ENCODE data around the gene SCYL3.
"Not testable (repeated sequence)": the region's sequence is repeated elsewhere in the genome, so short reads cannot be mapped to it uniquely, and the experiment has no call there.

Gene SCYL3

DNA sequence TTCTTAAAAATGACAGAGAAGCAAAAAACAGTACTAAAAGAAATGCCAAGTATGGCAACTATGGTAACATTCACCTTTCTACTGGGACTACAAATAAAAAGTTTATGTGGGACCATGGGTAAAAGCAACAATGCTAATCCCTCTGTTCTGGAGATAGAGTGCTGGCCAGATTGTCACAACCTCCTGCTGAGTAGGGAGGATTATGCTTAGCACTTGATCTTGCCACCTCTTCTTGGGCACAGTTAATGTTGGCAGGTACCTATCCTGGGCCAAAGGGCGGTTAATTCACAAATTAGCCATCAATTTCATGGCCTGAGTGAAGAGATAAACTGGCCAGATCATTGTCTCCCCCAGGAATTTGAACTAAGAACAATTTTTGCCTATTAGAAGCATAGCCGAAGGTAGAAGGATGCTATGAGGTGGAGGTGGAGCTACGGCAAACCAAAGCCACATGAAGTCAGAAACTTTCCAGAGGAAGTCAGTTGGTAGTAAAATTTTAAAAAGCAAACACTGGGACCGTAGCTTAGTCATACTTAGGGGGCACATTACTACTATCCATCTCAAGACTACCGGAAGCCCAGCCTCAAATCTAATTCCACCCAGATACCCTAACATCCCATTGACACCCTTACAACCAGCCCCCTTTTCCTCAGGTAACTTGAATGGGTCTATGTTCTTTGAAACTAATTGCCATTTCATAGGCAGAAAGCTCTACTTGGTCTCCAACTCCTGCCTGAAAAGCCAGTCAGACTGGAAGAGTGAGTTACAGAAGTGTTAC, 2.7 kb downstream of the SCYL3 start:
- no peak for TF ChIP-seq POLR2A (IDR thresholded peaks at IDR 0.05; ENCODE audit: low read length)
- no peak for TF ChIP-seq GATA1 (IDR thresholded peaks at IDR 0.05; ENCODE audit: low read depth, low read length)
- DNase-seq, result no peak

DNA sequence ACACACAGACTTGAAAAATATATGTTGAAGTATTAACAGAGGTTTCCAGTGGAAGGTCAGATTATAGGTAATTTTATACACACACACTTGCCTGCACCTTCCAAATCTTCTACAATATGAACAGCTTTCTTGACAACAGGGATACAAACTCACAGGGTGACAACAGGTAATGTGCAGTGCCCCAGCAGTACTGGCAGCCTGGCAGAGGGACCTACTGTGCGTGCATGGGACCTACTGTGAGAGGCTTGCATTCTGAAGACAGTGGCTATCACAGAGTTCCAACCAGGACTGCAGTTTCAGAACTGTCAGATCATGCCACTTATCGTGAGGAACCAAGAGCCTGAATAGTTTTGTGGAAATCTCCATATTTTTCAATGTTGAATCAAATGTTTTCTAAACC, 3.8 kb downstream of the SCYL3 start:
- no peak for TF ChIP-seq POLR2A (IDR thresholded peaks at IDR 0.05; ENCODE audit: low read length)
- TF ChIP-seq GATA1 (IDR thresholded peaks at IDR 0.05; ENCODE audit: low read depth, low read length), result no peak
- no peak for DNase-seq

DNA sequence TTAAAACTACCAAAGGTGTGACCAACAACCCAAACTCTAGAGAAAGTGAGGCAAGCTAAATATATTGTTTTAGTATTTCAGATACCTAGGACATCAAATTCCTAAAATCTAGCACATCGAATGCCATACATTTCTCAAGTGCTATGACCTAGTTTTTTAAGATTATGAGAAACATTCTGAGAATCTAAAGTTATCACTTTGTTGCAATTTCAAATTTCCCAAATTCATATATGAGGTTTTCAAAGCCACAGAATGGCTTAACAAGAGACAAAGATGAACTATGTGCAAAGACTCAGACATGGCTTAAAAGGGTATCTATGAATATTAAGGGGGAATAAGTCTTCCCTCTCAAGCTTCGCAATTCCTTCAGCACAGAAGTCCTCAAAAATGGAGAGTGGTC, 6.8 kb downstream of the SCYL3 start:
- DNase-seq, result no peak
- TF ChIP-seq GATA1 (IDR thresholded peaks at IDR 0.05; ENCODE audit: low read depth, low read length) (no peak), POLR2A (IDR thresholded peaks at IDR 0.05; ENCODE audit: low read length) (no peak)

DNA sequence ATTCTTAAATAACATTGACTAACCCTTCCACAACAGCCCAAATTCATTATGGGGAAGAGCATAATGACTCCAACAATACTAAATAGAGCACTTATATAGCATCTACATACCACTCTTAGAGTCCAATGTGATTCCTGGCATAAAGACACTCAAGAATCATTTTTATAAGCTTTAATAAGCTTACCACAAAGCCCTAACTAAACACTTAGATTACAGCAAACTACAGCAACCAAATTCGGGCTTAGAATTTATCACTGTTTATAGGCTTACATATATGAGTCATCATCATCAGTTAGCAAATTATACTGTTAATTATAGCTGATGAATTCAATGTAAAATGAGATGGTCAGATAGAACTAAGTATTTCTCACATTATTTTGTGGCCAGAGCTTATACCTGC, 7.3 kb downstream of the SCYL3 start:
- TF ChIP-seq GATA1 (IDR thresholded peaks at IDR 0.05; ENCODE audit: low read depth, low read length) (no peak), POLR2A (IDR thresholded peaks at IDR 0.05; ENCODE audit: low read length) (no peak)
- no peak for DNase-seq

DNA sequence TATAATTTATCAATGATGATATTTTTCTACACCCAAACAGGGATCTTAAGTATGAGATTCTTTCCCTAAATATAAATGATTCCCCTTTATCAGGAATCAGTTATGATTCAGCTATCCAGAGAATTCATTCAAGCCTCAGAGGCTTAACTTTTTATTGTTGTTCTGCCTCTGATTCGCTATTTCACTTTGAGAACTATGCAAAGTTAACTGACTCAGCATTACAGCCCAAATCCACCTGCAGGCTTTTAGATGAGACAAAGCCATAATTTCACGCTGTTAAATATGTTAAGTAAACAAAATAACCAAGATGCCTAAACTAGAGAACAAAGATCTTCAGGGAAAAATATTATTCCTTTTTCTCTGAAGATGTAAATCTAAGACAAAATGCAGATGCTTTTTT, 8.5 kb downstream of the SCYL3 start:
- no peak for DNase-seq
- TF ChIP-seq GATA1 (IDR thresholded peaks at IDR 0.05; ENCODE audit: low read depth, low read length), result no peak
- TF ChIP-seq POLR2A (IDR thresholded peaks at IDR 0.05; ENCODE audit: low read length), result no peak

DNA sequence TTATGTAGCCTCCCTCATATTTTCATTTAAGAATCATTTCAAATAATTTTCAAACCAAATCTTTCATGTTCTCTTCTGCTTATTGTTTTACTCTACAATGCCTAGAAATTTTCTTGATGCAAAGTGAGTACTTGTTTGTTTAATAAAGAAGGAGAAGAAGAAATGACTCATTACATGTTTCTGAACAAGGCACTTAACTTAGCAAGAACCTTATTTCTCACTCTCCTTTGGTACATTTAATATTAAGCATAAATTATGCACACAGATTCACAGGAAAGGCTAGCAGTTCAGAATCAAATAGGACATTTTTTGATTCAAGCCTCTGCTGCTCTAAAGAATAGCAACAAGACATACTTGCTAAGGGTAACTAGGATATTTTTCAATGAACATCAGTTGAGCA, 9.1 kb downstream of the SCYL3 start:
- TF ChIP-seq GATA1 (IDR thresholded peaks at IDR 0.05; ENCODE audit: low read depth, low read length) (no peak), POLR2A (IDR thresholded peaks at IDR 0.05; ENCODE audit: low read length) (no peak)
- no peak for DNase-seq

DNA sequence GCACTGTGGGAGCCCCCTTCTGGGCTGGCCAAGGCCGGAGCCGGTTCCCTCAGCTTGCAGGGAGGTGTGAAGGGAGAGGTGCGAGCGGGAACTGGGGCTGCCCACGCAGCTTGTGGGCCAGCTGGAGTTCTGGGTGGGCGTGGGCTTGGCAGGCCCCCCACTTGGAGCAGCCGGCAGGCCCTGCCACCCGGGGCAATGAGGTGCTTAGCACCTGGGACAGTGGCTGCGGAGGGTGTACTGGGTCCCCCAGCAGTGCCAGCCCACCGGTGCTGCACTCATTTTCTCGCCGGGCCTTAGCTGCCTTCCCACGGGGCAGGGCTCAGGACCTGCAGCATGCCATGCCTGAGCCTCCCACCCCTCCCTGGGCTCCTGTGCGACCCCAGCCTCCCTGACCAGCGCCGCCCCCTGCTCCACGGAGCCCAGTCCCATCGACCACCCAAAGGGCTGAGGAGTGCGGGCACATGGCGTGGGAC, 11.6 kb downstream of the SCYL3 start:
- DNase-seq, result no peak
- TF ChIP-seq GATA1 (IDR thresholded peaks at IDR 0.05; ENCODE audit: low read depth, low read length), result no peak
- no peak for TF ChIP-seq POLR2A (IDR thresholded peaks at IDR 0.05; ENCODE audit: low read length)

DNA sequence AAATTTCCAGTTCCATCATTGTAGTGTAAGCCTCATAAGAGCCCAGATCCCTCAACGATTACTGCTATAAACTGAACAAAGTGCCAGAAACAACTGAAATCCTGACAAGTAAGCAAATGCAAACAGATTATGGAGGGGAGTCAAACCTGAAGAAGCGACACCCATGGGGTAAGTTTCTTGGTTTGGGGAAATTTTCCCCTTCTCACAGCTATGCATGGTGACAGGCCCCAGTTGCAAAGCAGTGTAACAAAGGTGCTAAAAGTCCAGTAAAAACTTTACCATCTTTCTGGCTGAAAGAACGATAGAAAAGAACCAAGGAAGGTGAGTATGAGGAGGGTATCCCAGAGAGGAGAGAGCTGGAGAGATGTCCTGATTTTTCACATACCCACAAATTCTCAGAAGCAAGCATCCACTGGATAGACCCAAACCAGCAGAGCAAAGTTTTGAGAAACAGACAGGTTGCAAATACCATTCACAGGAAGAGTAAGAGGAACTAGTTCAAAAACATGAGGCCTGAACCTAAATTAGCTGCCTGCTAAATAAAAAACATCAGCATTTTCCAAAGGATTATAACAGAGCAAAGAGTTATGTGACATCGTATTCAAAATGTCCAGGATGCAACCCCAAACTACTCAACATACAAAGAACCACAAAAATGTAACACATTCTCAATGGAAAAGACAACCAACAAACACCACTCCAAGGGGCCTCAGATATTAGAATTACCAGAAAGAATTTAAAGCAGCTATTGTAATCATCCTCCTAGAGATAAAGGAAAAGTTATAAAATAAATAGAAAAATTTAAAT, 14.5 kb downstream of the SCYL3 start:
- TF ChIP-seq POLR2A (IDR thresholded peaks at IDR 0.05; ENCODE audit: low read length) (no peak), GATA1 (IDR thresholded peaks at IDR 0.05; ENCODE audit: low read depth, low read length) (no peak)
- no peak for DNase-seq

DNA sequence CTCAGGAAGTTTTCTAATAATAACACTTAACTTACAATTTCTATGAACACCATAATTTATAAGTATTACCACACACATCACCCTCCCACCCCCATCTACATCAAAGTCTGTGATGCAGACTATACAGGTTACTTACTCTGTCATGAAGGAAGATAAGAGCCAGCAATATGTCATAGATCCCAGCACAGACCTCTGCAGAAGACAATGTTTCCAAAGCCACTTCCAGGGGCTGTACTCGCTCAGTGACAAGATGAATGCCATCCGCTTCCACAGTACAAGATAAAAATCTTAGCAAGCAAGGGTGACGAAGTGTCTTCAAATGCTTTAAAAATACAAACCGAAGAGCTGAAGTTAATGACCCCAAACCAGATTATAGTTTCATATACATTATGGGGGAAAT, 15.2 kb downstream of the SCYL3 start:
- DNase-seq, result no peak
- TF ChIP-seq GATA1 (IDR thresholded peaks at IDR 0.05; ENCODE audit: low read depth, low read length) (no peak), POLR2A (IDR thresholded peaks at IDR 0.05; ENCODE audit: low read length) (no peak)

DNA sequence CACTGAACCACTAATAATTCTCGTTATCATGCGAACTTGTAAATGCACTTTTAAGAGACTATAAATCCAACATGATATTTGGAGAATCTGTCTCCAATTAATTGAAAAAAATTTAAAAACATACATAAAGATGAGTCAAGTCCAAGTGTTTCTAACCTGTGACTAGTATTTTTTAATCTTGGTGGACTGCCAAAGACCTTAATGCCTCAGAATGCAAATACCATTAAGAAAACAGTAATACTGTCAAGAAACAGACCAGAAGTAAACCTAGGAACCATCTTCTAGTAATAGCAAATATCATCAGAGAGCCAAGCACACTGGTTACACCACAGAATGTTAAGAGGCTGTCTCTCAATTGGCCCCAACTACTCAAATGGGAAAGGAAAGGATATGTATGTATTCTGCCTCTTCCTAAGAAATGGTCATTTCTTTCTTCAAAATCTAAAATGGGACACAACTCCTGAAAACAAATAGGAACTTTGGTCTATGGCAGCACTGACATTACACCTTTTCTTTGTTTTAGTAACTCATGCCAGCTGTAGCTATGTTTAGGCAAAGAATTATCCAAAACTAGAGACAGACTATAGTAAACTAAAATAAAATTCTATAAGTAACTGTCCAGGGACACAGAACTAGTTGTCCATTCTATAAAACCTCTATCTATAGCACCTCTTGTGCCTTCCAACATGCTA, 15.8 kb downstream of the SCYL3 start:
- TF ChIP-seq GATA1 (IDR thresholded peaks at IDR 0.05; ENCODE audit: low read depth, low read length) (no peak), POLR2A (IDR thresholded peaks at IDR 0.05; ENCODE audit: low read length) (no peak)
- no peak for DNase-seq

DNA sequence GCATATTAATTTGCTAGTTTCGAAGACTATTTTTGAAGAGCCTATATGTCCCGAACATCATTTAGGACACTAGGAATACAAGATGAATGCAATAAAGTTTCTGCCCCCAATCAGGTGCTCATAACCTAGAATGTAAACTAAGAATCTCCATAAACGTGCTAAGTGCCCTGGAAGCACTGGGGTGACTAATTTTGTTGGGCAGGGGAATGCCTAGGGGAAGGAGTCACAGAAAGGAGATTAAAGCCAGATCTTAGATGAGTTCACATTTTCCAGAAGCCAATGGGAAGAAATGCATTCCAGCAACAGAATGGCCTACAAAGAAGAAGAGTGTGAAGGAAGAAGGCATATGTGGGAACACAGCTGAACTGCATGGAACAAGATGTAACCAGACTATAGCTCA, 19.5 kb downstream of the SCYL3 start:
- no peak for DNase-seq
- TF ChIP-seq POLR2A (IDR thresholded peaks at IDR 0.05; ENCODE audit: low read length) (no peak), GATA1 (IDR thresholded peaks at IDR 0.05; ENCODE audit: low read depth, low read length) (no peak)

DNA sequence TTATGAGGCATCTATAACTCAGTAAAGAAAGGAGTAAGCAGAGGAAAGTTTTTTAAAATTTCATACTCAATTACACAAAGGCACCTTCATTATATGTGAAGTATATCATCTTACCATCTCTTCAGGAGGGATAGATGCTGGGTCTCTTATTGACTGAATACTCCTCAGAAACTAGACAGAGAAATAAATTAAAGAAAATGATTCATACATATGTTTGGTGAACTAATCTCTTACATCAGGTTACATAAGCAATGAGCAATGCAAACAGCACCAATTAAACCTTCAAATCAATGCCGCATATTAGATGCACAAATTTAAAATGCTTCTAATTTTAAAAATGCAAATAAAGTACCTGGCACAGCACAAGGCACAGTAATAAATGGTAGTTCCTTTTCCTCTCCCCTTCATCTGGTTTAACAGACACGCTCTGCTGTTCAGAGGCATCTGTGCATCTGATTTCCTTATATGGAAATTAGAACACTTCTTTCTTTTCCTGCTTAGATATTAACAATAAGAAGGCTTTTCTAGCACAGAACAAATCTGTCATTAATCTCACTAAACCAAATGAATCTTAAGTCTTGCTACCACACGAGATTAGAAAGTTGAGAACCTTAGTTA, 20.0 kb downstream of the SCYL3 start:
- no peak for DNase-seq
- TF ChIP-seq GATA1 (IDR thresholded peaks at IDR 0.05; ENCODE audit: low read depth, low read length) (no peak), POLR2A (IDR thresholded peaks at IDR 0.05; ENCODE audit: low read length) (no peak)

DNA sequence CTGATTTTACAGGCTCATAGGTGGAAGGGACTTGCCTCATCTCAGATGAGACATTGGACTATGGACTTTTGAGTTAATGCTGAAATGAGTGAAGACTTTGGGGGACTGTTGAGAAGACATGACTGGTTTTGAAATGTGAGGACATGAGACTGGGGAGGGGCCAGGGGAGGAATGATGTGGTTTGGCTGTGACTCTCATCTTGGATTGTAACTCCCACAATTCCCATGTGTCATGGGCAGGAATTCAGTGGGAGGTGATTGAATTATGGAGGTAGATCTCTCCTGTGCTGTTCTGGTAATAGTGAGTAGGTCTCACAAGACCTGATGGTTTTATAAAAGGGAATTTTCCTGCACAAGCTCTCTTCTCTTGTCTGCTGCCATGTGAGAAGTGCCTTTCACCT, 20.8 kb downstream of the SCYL3 start:
- no peak for DNase-seq
- TF ChIP-seq POLR2A (IDR thresholded peaks at IDR 0.05; ENCODE audit: low read length), result no peak
- TF ChIP-seq GATA1 (IDR thresholded peaks at IDR 0.05; ENCODE audit: low read depth, low read length), result no peak

DNA sequence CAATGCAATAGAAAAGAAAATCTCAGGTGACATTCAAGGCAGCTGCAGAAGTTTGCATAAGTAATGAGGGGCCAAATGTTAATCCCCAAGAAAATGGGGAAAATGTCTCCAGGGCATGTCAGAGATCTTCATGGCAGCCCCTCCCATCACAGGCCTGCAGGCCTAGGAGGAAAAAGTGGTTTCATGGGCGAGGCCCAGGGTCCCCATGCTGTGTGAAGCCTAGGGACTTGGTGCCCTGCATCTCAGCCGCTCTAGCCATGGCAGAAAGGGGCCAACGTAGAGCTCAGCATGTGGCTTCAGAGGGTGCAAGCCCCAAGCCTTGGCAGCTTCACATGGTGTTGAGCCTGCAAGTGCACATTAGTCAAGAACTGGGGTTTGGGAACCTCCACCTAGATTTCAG, 21.7 kb downstream of the SCYL3 start:
- DNase-seq, result not testable (repeated sequence)
